Measurements from ENCODE around the gene GPR42.
"Not testable (repeated sequence)": the region's sequence is repeated elsewhere in the genome, so short reads cannot be mapped to it uniquely, and the experiment has no call there.

GPR42 gene

GRCh38 chr19:35377656-35378055 lies 6.8 kb downstream of the GPR42 start:
- H3K4me3 ChIP-seq (replicated peaks in 1 of 2; ENCODE audit: low read depth in 2 of 2, low read length in 2 of 2), result no peak overlapping the region
- TF ChIP-seq, protein P1, sequence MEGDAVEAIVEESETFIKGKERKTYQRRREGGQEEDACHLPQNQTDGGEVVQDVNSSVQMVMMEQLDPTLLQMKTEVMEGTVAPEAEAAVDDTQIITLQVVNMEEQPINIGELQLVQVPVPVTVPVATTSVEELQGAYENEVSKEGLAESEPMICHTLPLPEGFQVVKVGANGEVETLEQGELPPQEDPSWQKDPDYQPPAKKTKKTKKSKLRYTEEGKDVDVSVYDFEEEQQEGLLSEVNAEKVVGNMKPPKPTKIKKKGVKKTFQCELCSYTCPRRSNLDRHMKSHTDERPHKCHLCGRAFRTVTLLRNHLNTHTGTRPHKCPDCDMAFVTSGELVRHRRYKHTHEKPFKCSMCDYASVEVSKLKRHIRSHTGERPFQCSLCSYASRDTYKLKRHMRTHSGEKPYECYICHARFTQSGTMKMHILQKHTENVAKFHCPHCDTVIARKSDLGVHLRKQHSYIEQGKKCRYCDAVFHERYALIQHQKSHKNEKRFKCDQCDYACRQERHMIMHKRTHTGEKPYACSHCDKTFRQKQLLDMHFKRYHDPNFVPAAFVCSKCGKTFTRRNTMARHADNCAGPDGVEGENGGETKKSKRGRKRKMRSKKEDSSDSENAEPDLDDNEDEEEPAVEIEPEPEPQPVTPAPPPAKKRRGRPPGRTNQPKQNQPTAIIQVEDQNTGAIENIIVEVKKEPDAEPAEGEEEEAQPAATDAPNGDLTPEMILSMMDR (IDR thresholded peaks at IDR 0.05; ENCODE audit: low read depth, low read length), result no peak
- DNase-seq (ENCODE audit: low read depth in 2 of 2), result no peak

DNA sequence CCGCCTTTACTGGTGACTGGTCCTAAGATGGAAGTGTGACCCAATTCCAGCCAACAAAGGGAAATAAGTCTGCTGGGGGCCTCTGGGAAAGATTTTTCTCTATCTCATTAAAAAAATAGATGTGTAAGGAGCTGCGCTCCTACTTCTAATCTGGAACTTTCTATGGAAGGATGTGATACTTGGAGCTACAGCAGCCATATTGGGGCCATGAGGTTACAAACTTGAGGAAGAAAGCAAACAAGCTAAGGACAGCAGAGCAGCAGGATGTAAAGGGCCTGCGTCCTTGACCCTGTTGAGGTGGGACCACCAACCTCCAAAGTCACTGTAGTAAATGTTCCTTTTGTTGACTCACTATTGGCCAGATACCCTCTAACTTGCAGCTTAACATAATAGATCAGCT lies 7.5 kb downstream of the GPR42 start:
- TF ChIP-seq, protein P1 (IDR thresholded peaks at IDR 0.05; ENCODE audit: low read depth, low read length), result no peak
- H3K4me3 ChIP-seq (replicated peaks in 1 of 2; ENCODE audit: low read depth in 2 of 2, low read length in 2 of 2), result no peak overlapping the region
- DNase-seq (ENCODE audit: low read depth in 2 of 2), result no peak

- H3K4me3 ChIP-seq (replicated peaks in 1 of 2; ENCODE audit: low read depth in 2 of 2, low read length in 2 of 2); DNase-seq (ENCODE audit: low read depth in 2 of 2): not testable (repeated sequence)
These were observed 8.7 kb downstream of the GPR42 start for GRCh38 chr19:35379545-35379944.

DNA sequence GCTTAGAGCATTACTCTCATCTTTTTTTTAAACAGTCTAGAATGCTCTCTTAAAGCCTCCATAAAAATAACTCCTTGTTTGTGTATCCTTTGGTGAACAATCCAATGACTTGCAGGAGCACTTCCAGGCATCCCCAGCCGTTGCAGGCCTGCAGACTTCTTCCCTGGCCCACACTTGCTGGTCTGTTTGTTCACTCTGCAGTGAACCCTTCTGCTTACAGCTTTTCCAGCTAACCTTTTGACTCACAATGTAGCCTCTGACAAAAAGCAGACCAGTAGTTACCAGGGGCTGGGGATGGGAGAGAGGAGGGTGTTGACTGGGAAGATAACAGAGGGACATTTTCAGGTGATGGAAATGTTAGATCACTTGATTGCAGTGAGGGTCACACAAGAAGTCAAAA lies 9.1 kb downstream of the GPR42 start:
- TF ChIP-seq, protein P1 (IDR thresholded peaks at IDR 0.05; ENCODE audit: low read depth, low read length), result no peak
- no peak for DNase-seq (ENCODE audit: low read depth in 2 of 2)
- no peak overlapping the region for H3K4me3 ChIP-seq (replicated peaks in 1 of 2; ENCODE audit: low read depth in 2 of 2, low read length in 2 of 2)

GRCh38 chr19:35380450-35381124 lies 9.7 kb downstream of the GPR42 start:
- H3K4me3 ChIP-seq (replicated peaks in 1 of 2; ENCODE audit: low read depth in 2 of 2, low read length in 2 of 2), result no peak overlapping the region
- DNase-seq (ENCODE audit: low read depth in 2 of 2), result no peak

GRCh38 chr19:35381318-35381717 lies 10.4 kb downstream of the GPR42 start:
- TF ChIP-seq, protein P1 (IDR thresholded peaks at IDR 0.05; ENCODE audit: low read depth, low read length), result no peak
- H3K4me3 ChIP-seq (replicated peaks in 1 of 2; ENCODE audit: low read depth in 2 of 2, low read length in 2 of 2), result no peak overlapping the region
- no peak for DNase-seq (ENCODE audit: low read depth in 2 of 2)

More at GRCh38 chr19:35380450-35381124, 9.7 kb downstream of the GPR42 start:
- TF ChIP-seq, protein P1 (IDR thresholded peaks at IDR 0.05; ENCODE audit: low read depth, low read length), result no peak

- TF ChIP-seq, protein P1 (IDR thresholded peaks at IDR 0.05; ENCODE audit: low read depth, low read length), result no peak
- no peak overlapping the region for H3K4me3 ChIP-seq (replicated peaks in 1 of 2; ENCODE audit: low read depth in 2 of 2, low read length in 2 of 2)
- DNase-seq (ENCODE audit: low read depth in 2 of 2), result no peak
These were observed 11.1 kb downstream of the GPR42 start for GRCh38 chr19:35381926-35382325.
